HCT116 (cell line): ENCODE results near the gene CA6. TPM values are rescaled to one million over a fixed set of nuclear protein-coding genes. Genes with fewer than 3 reads are reported as not detected.

Experiments used
- ATAC-seq: fragments of 200-7000 bp; cut with Tn5 transposase; 2 replicates; pipeline ENCODE4 v1.9.1; 2020; ENCODE audit warnings: mild to moderate bottlenecking, moderate library complexity
- BruUV-seq: library from RNA; stranded (reverse); fragments of 400-500 nt; replicated peaks from 2 replicates; lab custom pipeline; 2021; lab: Mats Ljungman, UMichigan
- CTCF ChIA-PET: fragments of 300-600 bp; sonication (Branson Sonifier 250); formaldehyde crosslinking; loops from one replicate; lab custom pipeline; 2021; ENCODE audit warnings: antibody characterized with exemption; lab: Charles Lee
- POLR2A ChIA-PET: fragments of 300-600, 350-600 bp; sonication (Branson Sonifier 250); formaldehyde crosslinking; loops from one replicate; lab custom pipeline; 2021; ENCODE audit warnings: antibody characterized with exemption; lab: Charles Lee
- RAD21 ChIA-PET, 2 experiments: fragments of 300-600 bp; sonication (Branson Sonifier 250); formaldehyde crosslinking; loops; one replicate each; lab custom pipeline; 2023; ENCODE audit warnings: low total read pairs in 2 of 2; ENCODE audit not compliant: uncharacterized antibody in 2 of 2, unreplicated experiment in 2 of 2, low non-redundant PET in 1 of 2; lab: Charles Lee
- DNase-seq: peaks from one replicate; pipeline ENCODE4 v3.0.0-alpha.2; 2010; ENCODE audit warnings: low read depth, low spot score
- H2AFZ ChIP-seq: fragments of 200-600 bp; shearing (Covaris generic), sonication (generic); 2 replicates; pipeline ENCODE4 v1.6.1; 2017; ENCODE audit warnings: low read depth, mixed run types, mixed read lengths, antibody characterized with exemption, low read length; ENCODE audit not compliant: poor library complexity, severe bottlenecking
- H3K27ac ChIP-seq: 2 replicates; pipeline ENCODE4 v1.5.1; 2012; ENCODE audit warnings: low read depth, low read length
- H3K27me3 ChIP-seq: fragments of 200-600 bp; sonication (generic); 2 replicates; pipeline ENCODE4 v1.6.1; 2016; ENCODE audit warnings: mixed run types, low read length, mixed read lengths; ENCODE audit not compliant: insufficient read depth
- H3K36me3 ChIP-seq, 2 experiments: fragments of 200-500 bp in 1 of 2; fragments of 200-600 bp in 1 of 2; sonication (Bioruptor generic) in 1 of 2; sonication (generic) in 1 of 2; 2 replicates each; pipeline versions ENCODE4 v1.5.1 to v1.6.1; 2014 to 2016; ENCODE audit warnings: low read length in 2 of 2, inconsistent platforms in 1 of 2, mixed read lengths in 1 of 2, mixed run types in 1 of 2; ENCODE audit not compliant: insufficient read depth in 2 of 2, control insufficient read depth in 1 of 2
- H3K4me1 ChIP-seq, 2 experiments: fragments of 200-600 bp in 1 of 2; sonication (generic) in 1 of 2; 2 replicates each; pipeline versions ENCODE4 v1.5.1 to v1.6.1; 2012 to 2017; ENCODE audit warnings: low read length in 2 of 2, inconsistent platforms in 1 of 2, mild to moderate bottlenecking in 1 of 2, mixed read lengths in 1 of 2, mixed run types in 1 of 2, moderate library complexity in 1 of 2; ENCODE audit not compliant: insufficient read depth in 2 of 2, control insufficient read depth in 1 of 2
- H3K4me2 ChIP-seq: fragments of 200-600 bp; sonication (generic); 2 replicates; pipeline ENCODE4 v1.6.1; 2017; ENCODE audit warnings: mixed run types, low read length, mixed read lengths
- H3K4me3 ChIP-seq, 2 experiments: fragments of 200-600 bp in 1 of 2; sonication (generic) in 1 of 2; replicated peaks in 1 of 2; 2 replicates each; pipeline ENCODE4 v1.5.1; 2011 to 2016; ENCODE audit warnings: low read length in 2 of 2, control low read depth in 1 of 2, low read depth in 1 of 2, mild to moderate bottlenecking in 1 of 2, mixed read lengths in 1 of 2, mixed run types in 1 of 2
- H3K79me2 ChIP-seq: fragments of 200-600 bp; sonication (generic); 2 replicates; pipeline ENCODE4 v1.6.1; 2017; ENCODE audit warnings: mild to moderate bottlenecking, mixed run types, low read length, moderate library complexity, mixed read lengths; ENCODE audit not compliant: insufficient read depth
- H3K9ac ChIP-seq: fragments of 200-600 bp; sonication (generic); 2 replicates; pipeline ENCODE4 v1.6.1; 2016; ENCODE audit warnings: low read length, mixed read lengths
- H3K9me2 ChIP-seq: fragments of 200-600 bp; sonication (generic), shearing (Covaris generic); 2 replicates; pipeline ENCODE4 v1.6.1; 2017; ENCODE audit warnings: mixed run types, mild to moderate bottlenecking, moderate library complexity; ENCODE audit not compliant: insufficient read depth
- H3K9me3 ChIP-seq, 2 experiments: fragments of 200-500 bp in 1 of 2; fragments of 200-600 bp in 1 of 2; sonication (Bioruptor generic) in 1 of 2; sonication (generic) in 1 of 2; 2 replicates each; pipeline ENCODE4 v1.6.1; 2014 to 2017; ENCODE audit warnings: low read length in 2 of 2, mixed read lengths in 2 of 2, inconsistent platforms in 1 of 2, low read depth in 1 of 2, mild to moderate bottlenecking in 1 of 2, mixed run types in 1 of 2, moderate library complexity in 1 of 2; ENCODE audit not compliant: control insufficient read depth in 1 of 2, insufficient read depth in 1 of 2
- H4K20me1 ChIP-seq: fragments of 200-600 bp; sonication (generic), shearing (Covaris generic); 2 replicates; pipeline ENCODE4 v1.6.1; 2017; ENCODE audit warnings: mixed run types, mild to moderate bottlenecking, moderate library complexity; ENCODE audit not compliant: insufficient read depth
- ATF3 ChIP-seq: IDR thresholded peaks from 2 replicates; pipeline ENCODE4 v1.6.1; 2012
- CBX3 ChIP-seq: IDR thresholded peaks from 2 replicates; pipeline ENCODE4 v1.6.1; 2012; ENCODE audit warnings: low read depth
- CTCF ChIP-seq, 3 experiments: fragments of 200-600 bp in 1 of 3; sonication (generic) in 1 of 3; IDR thresholded peaks in 2 of 3; conservative IDR thresholded peaks in 1 of 3; 2 replicates each; pipeline ENCODE4 v1.5.1; 2012 to 2017; ENCODE audit warnings: low read depth in 2 of 3, low read length in 2 of 3, antibody characterized with exemption in 1 of 3, borderline replicate concordance in 1 of 3, control low read depth in 1 of 3, mild to moderate bottlenecking in 1 of 3, mixed read lengths in 1 of 3, mixed run types in 1 of 3, moderate library complexity in 1 of 3; ENCODE audit not compliant: insufficient read depth in 1 of 3
- EGR1 ChIP-seq: IDR thresholded peaks from 2 replicates; pipeline ENCODE4 v1.6.1; 2012; ENCODE audit warnings: low read depth
- EZH2 ChIP-seq: fragments of 200-600 bp; sonication (generic); IDR thresholded peaks from 2 replicates; pipeline ENCODE4 v1.6.1; 2017; ENCODE audit warnings: antibody characterized with exemption, mixed run types
- EZH2phosphoT487 ChIP-seq: fragments of 200-600 bp; IDR thresholded peaks from 2 replicates; pipeline ENCODE4 v1.6.1; 2018; ENCODE audit warnings: antibody characterized with exemption, borderline replicate concordance
- FOSL1 ChIP-seq: IDR thresholded peaks from 2 replicates; pipeline ENCODE4 v1.6.1; 2012; ENCODE audit warnings: low read depth
- MAX ChIP-seq: IDR thresholded peaks from 2 replicates; pipeline ENCODE4 v1.6.1; 2012
- POLR2A ChIP-seq: IDR thresholded peaks from 2 replicates; pipeline ENCODE4 v1.7.0; 2011; ENCODE audit warnings: borderline replicate concordance; ENCODE audit not compliant: insufficient read depth, insufficient read length; ENCODE audit errors: extremely low read depth
- POLR2AphosphoS5 ChIP-seq: IDR thresholded peaks from 2 replicates; pipeline ENCODE4 v1.6.1; 2011; ENCODE audit warnings: mild to moderate bottlenecking, low read depth, low read length, moderate library complexity
- RAD21 ChIP-seq: IDR thresholded peaks from 2 replicates; pipeline ENCODE4 v1.6.1; 2012; ENCODE audit warnings: low read depth, mild to moderate bottlenecking
- REST ChIP-seq: IDR thresholded peaks from 2 replicates; pipeline ENCODE4 v1.6.1; 2012; ENCODE audit warnings: low read depth
- SIN3A ChIP-seq: IDR thresholded peaks from 2 replicates; pipeline ENCODE4 v1.6.1; 2012; ENCODE audit warnings: low read depth
- SRF ChIP-seq: IDR thresholded peaks from 2 replicates; pipeline ENCODE4 v1.6.1; 2012; ENCODE audit warnings: low read depth
- TCF7L2 ChIP-seq: IDR thresholded peaks from 2 replicates; pipeline ENCODE4 v1.7.0; 2011; ENCODE audit warnings: borderline replicate concordance, inconsistent platforms; ENCODE audit not compliant: insufficient read depth, insufficient read length; ENCODE audit errors: extremely low read depth
- YY1 ChIP-seq: IDR thresholded peaks from 2 replicates; pipeline ENCODE4 v1.6.1; 2011; ENCODE audit warnings: low read length, low read depth, moderate library complexity, mild to moderate bottlenecking; ENCODE audit not compliant: insufficient replicate concordance; ENCODE audit errors: extremely low read depth
- ZFX ChIP-seq: fragments of 450-650 bp; IDR thresholded peaks from 2 replicates; pipeline ENCODE4 v1.6.1; 2017
- ZNF274 ChIP-seq: fragments of 200-500 bp; sonication (Bioruptor generic); IDR thresholded peaks from 2 replicates; pipeline ENCODE4 v1.6.1; 2014; ENCODE audit warnings: mild to moderate bottlenecking, low read depth, low read length, inconsistent platforms
- intact Hi-C: fragments of 100-400 bp; cut with micrococcal nuclease; formaldehyde crosslinking; loops from 2 replicates; pipeline ENCODE4 v1.10.0; 2022
- total RNA-seq: library from RNA; stranded (reverse); gene quantifications from one replicate; pipeline ENCODE4 v1.2.1, GENCODE V29; 2021; ENCODE audit not compliant: unreplicated experiment

The CA6 gene
- total RNA-seq, 1 experiment from 2014 or later = not detected

GRCh38 chr1:8947127-8947691 lies 1.5 kb downstream of the CA6 start:
- TF ChIP-seq FOSL1 (no peak), SRF (no peak), POLR2A (no peak), EZH2phosphoT487 (no peak), ATF3 (no peak), YY1 (no peak), MAX (no peak), TCF7L2 (no peak), RAD21 (no peak), POLR2AphosphoS5 (no peak), SIN3A (no peak), REST (no peak), CBX3 (no peak), ZFX (no peak), ZNF274 (no peak), CTCF (IDR thresholded peaks at IDR 0.05 in 2 of 3, conservative IDR thresholded peaks at IDR 0.05 in 1 of 3; ENCODE audit: borderline replicate concordance in 1 of 3, insufficient read depth in 1 of 3, low read depth in 2 of 3, low read length in 2 of 3) (no peak), EZH2 (no peak), EGR1 (no peak)
- intact Hi-C loops = no loop called here
- Histone ChIP-seq H3K9me3 (no peaks in the 10 kb centered on the region), H2AFZ (no peak overlapping the region), H3K27ac (no peak overlapping the region), H3K79me2 (no peaks in the 10 kb centered on the region), H3K4me2 (no peak overlapping the region), H4K20me1 (no peaks in the 10 kb centered on the region), H3K9me2 (no peaks in the 10 kb centered on the region), H3K36me3 (no peaks in the 10 kb centered on the region), H3K27me3 (no peaks in the 10 kb centered on the region), H3K4me3 (no peak overlapping the region), H3K9ac (no peak overlapping the region), H3K4me1 (peaks cover 0 to 2% of the 10 kb centered on the region in 2 experiments; a peak in 2 of 4 replicates)
- DNase-seq (no peak), ATAC-seq (no peak)
- no TSS peak for BruUV-seq
- RAD21 ChIA-PET = no interaction called here
- CTCF ChIA-PET = no interaction called here
- POLR2A ChIA-PET = no interaction called here
